H1 (cell line): ENCODE data around the gene BTBD16. TPM values are rescaled to one million over a fixed set of nuclear protein-coding genes. Genes with fewer than 3 reads are reported as not detected.

Source experiments
- CTCF ChIA-PET: fragments of 300-600 bp; sonication (Branson Sonifier 250); formaldehyde crosslinking; loops from one replicate; lab custom pipeline; 2021; ENCODE audit not compliant: partially characterized antibody; lab: Charles Lee
- POLR2A ChIA-PET: fragments of 300-600 bp; sonication (Branson Sonifier 250); formaldehyde crosslinking; loops from one replicate; lab custom pipeline; 2021; ENCODE audit warnings: inconsistent platforms; ENCODE audit not compliant: partially characterized antibody; lab: Charles Lee
- DNase-seq, 2 experiments: peaks; one replicate each; pipeline versions ENCODE4 v3.0.0 to v3.0.0-alpha.2; 2010 to 2022; ENCODE audit warnings: low spot score in 2 of 2, low read depth in 1 of 2, mixed read lengths in 1 of 2
- FAIRE-seq: peaks from 2 replicates; lab custom pipeline; 2011; peaks lifted over from hg19 to GRCh38; lab: Jason Lieb, UNC
- H2AFZ ChIP-seq: 2 replicates; pipeline ENCODE4 v1.8.1; 2012; ENCODE audit warnings: low read length, inconsistent platforms
- H2AK5ac ChIP-seq: 2 replicates; pipeline ENCODE4 v1.6.1; 2013; ENCODE audit warnings: low read depth, low read length
- H2BK120ac ChIP-seq: replicated peaks from 2 replicates; pipeline ENCODE3; 2013; ENCODE audit warnings: low read depth, low read length, inconsistent platforms
- H2BK12ac ChIP-seq: 2 replicates; pipeline ENCODE4 v1.6.1; 2013; ENCODE audit warnings: low read depth, low read length
- H2BK15ac ChIP-seq: 2 replicates; pipeline ENCODE4 v1.6.1; 2013; ENCODE audit warnings: low read length
- H2BK20ac ChIP-seq: 2 replicates; pipeline ENCODE4 v1.6.1; 2013; ENCODE audit warnings: low read length
- H2BK5ac ChIP-seq: 2 replicates; pipeline ENCODE4 v1.6.1; 2013; ENCODE audit warnings: low read depth, low read length
- H3K14ac ChIP-seq: 2 replicates; pipeline ENCODE4 v1.6.1; 2013; ENCODE audit warnings: inconsistent platforms; ENCODE audit not compliant: insufficient read length
- H3K18ac ChIP-seq: 2 replicates; pipeline ENCODE4 v1.6.1; 2013; ENCODE audit warnings: low read length; ENCODE audit errors: extremely low read depth
- H3K23ac ChIP-seq: 2 replicates; pipeline ENCODE4 v1.6.1; 2013; ENCODE audit warnings: inconsistent platforms; ENCODE audit not compliant: insufficient read length
- H3K23me2 ChIP-seq: 2 replicates; pipeline ENCODE4 v1.6.1; 2013; ENCODE audit warnings: low read depth, low read length
- H3K27ac ChIP-seq: 2 replicates; pipeline ENCODE4 v1.6.1; 2011; ENCODE audit warnings: low read depth, low read length, inconsistent platforms
- H3K27me3 ChIP-seq, 4 experiments: replicated peaks in 1 of 4; 1 replicate in 1 of 4; 2 replicates in 3 of 4; pipeline versions ENCODE4 v1.6.1 to v1.8.1; 2011 to 2013; ENCODE audit warnings: low read length in 3 of 4, mild to moderate bottlenecking in 3 of 4, inconsistent platforms in 2 of 4, mixed read lengths in 2 of 4, moderate library complexity in 1 of 4; ENCODE audit not compliant: control insufficient read depth in 3 of 4, insufficient read depth in 3 of 4; ENCODE audit errors: extremely low read depth in 1 of 4
- H3K36me3 ChIP-seq, 4 experiments: 2 replicates each; pipeline versions ENCODE4 v1.6.1 to v1.8.1; 2011 to 2013; ENCODE audit warnings: mild to moderate bottlenecking in 4 of 4, low read length in 3 of 4, moderate library complexity in 2 of 4, control low read depth in 1 of 4, inconsistent platforms in 1 of 4; ENCODE audit not compliant: insufficient read depth in 4 of 4, control insufficient read depth in 2 of 4
- H3K4ac ChIP-seq: replicated peaks from 2 replicates; pipeline ENCODE3; 2013; ENCODE audit warnings: low read length, low read depth, mixed read lengths, inconsistent platforms; ENCODE audit not compliant: insufficient read length
- H3K4me1 ChIP-seq, 4 experiments: replicated peaks in 1 of 4; 1 replicate in 1 of 4; 2 replicates in 3 of 4; pipeline versions ENCODE4 v1.6.1 to v1.8.1; 2011 to 2013; ENCODE audit warnings: low read length in 3 of 4, inconsistent platforms in 2 of 4, mixed read lengths in 1 of 4; ENCODE audit not compliant: insufficient read depth in 4 of 4, control insufficient read depth in 3 of 4
- H3K4me2 ChIP-seq, 2 experiments: 2 replicates each; pipeline versions ENCODE4 v1.6.1 to v1.8.1; 2011 to 2013; ENCODE audit warnings: low read depth in 2 of 2, low read length in 2 of 2, control low read depth in 1 of 2, inconsistent platforms in 1 of 2, mild to moderate bottlenecking in 1 of 2; ENCODE audit not compliant: insufficient read depth in 1 of 2
- H3K4me3 ChIP-seq, 4 experiments: fragments of 200-600, 300-600 bp in 1 of 4; sonication (generic), shearing (Covaris generic), sonication (Bioruptor Twin) in 1 of 4; 2 replicates each; pipeline versions ENCODE4 v1.5.1 to v1.8.1; 2011 to 2016; ENCODE audit warnings: low read length in 4 of 4, low read depth in 3 of 4, control low read depth in 2 of 4, inconsistent platforms in 2 of 4, mild to moderate bottlenecking in 2 of 4, mixed read lengths in 1 of 4, moderate library complexity in 1 of 4; ENCODE audit not compliant: insufficient read depth in 2 of 4; ENCODE audit errors: extremely low read depth in 1 of 4
- H3K56ac ChIP-seq: replicated peaks from 2 replicates; pipeline ENCODE3; 2013; ENCODE audit warnings: low read depth, mild to moderate bottlenecking, mixed read lengths, low read length, inconsistent platforms; ENCODE audit not compliant: insufficient read length
- H3K79me1 ChIP-seq: 2 replicates; pipeline ENCODE4 v1.6.1; 2013; ENCODE audit warnings: low read depth, low read length, control low read depth
- H3K79me2 ChIP-seq, 2 experiments: 2 replicates each; pipeline versions ENCODE4 v1.6.1 to v1.8.1; 2012 to 2013; ENCODE audit warnings: low read length in 2 of 2, mild to moderate bottlenecking in 2 of 2, inconsistent platforms in 1 of 2; ENCODE audit not compliant: insufficient read depth in 2 of 2, control insufficient read depth in 1 of 2
- H3K9ac ChIP-seq, 4 experiments: replicated peaks in 1 of 4; 1 replicate in 1 of 4; 2 replicates in 3 of 4; pipeline versions ENCODE4 v1.6.1 to v1.8.1; 2011 to 2013; ENCODE audit warnings: low read depth in 3 of 4, low read length in 3 of 4, control low read depth in 2 of 4, mild to moderate bottlenecking in 2 of 4, moderate library complexity in 2 of 4, inconsistent platforms in 1 of 4; ENCODE audit errors: extremely low read depth in 1 of 4
- H3K9me3 ChIP-seq, 2 experiments: 2 replicates each; pipeline versions ENCODE4 v1.6.1 to v1.8.1; 2012 to 2013; ENCODE audit warnings: mild to moderate bottlenecking in 2 of 2, moderate library complexity in 2 of 2, control low read depth in 1 of 2, inconsistent platforms in 1 of 2, low read depth in 1 of 2, low read length in 1 of 2, mixed read lengths in 1 of 2; ENCODE audit not compliant: insufficient read depth in 2 of 2
- H4K20me1 ChIP-seq, 2 experiments: replicated peaks in 1 of 2; 2 replicates each; pipeline versions ENCODE3 to v1.8.1; 2011 to 2013; ENCODE audit warnings: inconsistent platforms in 2 of 2, low read length in 2 of 2, mild to moderate bottlenecking in 1 of 2; ENCODE audit not compliant: insufficient read depth in 2 of 2, control insufficient read depth in 1 of 2
- H4K5ac ChIP-seq: 2 replicates; pipeline ENCODE4 v1.6.1; 2013; ENCODE audit warnings: low read length, low read depth, mixed read lengths, inconsistent platforms; ENCODE audit not compliant: insufficient read length
- H4K8ac ChIP-seq: 2 replicates; pipeline ENCODE4 v1.8.0; 2013; ENCODE audit warnings: mild to moderate bottlenecking, moderate library complexity, low read length, inconsistent platforms; ENCODE audit not compliant: insufficient read depth; ENCODE audit errors: extremely low read depth
- H4K91ac ChIP-seq: replicated peaks from 2 replicates; pipeline ENCODE3; 2013; ENCODE audit warnings: low read length, mixed read lengths, inconsistent platforms; ENCODE audit not compliant: insufficient read length
- ATF2 ChIP-seq: IDR thresholded peaks from 2 replicates; pipeline ENCODE4 v1.6.1; 2012; ENCODE audit warnings: low read length, inconsistent platforms
- CBX5 ChIP-seq: fragments of 300-800, 300-1000 bp; sonication (generic); IDR thresholded peaks from 2 replicates; pipeline ENCODE4 v1.7.1; 2016; ENCODE audit warnings: antibody characterized with exemption, low read length, low read depth
- CREB1 ChIP-seq: IDR thresholded peaks from 2 replicates; pipeline ENCODE4 v1.6.1; 2012; ENCODE audit warnings: inconsistent platforms
- EGR1 ChIP-seq: IDR thresholded peaks from 2 replicates; pipeline ENCODE4 v1.6.1; 2011; ENCODE audit warnings: low read depth, low read length, borderline replicate concordance
- HDAC6 ChIP-seq: IDR thresholded peaks from one replicate; pipeline ENCODE4 v1.7.1; 2012; ENCODE audit warnings: low read depth, mild to moderate bottlenecking, inconsistent platforms, low read length, moderate library complexity
- KDM5A ChIP-seq: fragments of 200-600 bp; IDR thresholded peaks from 2 replicates; pipeline ENCODE4 v1.7.1; 2012; ENCODE audit warnings: mild to moderate bottlenecking, low read length, inconsistent platforms, mixed read lengths
- RAD21 ChIP-seq, 2 experiments: IDR thresholded peaks in 1 of 2; conservative IDR thresholded peaks in 1 of 2; 2 replicates each; pipeline ENCODE4 v1.6.1; 2011; ENCODE audit warnings: low read depth in 2 of 2, low read length in 2 of 2, improper control_type of control experiment in 1 of 2, inconsistent platforms in 1 of 2, mild to moderate bottlenecking in 1 of 2, moderate library complexity in 1 of 2
- SAP30 ChIP-seq: fragments of 300-600 bp; sonication (generic); IDR thresholded peaks from 2 replicates; pipeline ENCODE4 v1.7.1; 2012; ENCODE audit warnings: low read length, moderate library complexity, mild to moderate bottlenecking, inconsistent platforms; ENCODE audit not compliant: insufficient read depth, insufficient replicate concordance
- SIN3A ChIP-seq, 2 experiments: IDR thresholded peaks in 1 of 2; conservative IDR thresholded peaks in 1 of 2; 2 replicates each; pipeline ENCODE4 v1.6.1; 2011 to 2012; ENCODE audit warnings: low read length in 2 of 2, improper control_type of control experiment in 1 of 2, low read depth in 1 of 2, mild to moderate bottlenecking in 1 of 2
- SP2 ChIP-seq: IDR thresholded peaks from 2 replicates; pipeline ENCODE4 v1.6.1; 2012; ENCODE audit warnings: mild to moderate bottlenecking, low read length, inconsistent platforms
- SP4 ChIP-seq: IDR thresholded peaks from 2 replicates; pipeline ENCODE4 v1.6.1; 2012; ENCODE audit warnings: low read length, inconsistent platforms
- SUZ12 ChIP-seq: fragments of 200-600 bp; sonication (generic); IDR thresholded peaks from 2 replicates; pipeline ENCODE4 v1.6.1; 2012; ENCODE audit warnings: mild to moderate bottlenecking, inconsistent platforms, low read length, moderate library complexity, mixed read lengths
- ZNF274 ChIP-seq: IDR thresholded peaks from 2 replicates; pipeline ENCODE4 v1.7.0; 2012; ENCODE audit warnings: low read length, borderline replicate concordance; ENCODE audit errors: extremely low read depth
- WGBS, 2 experiments: shearing (Covaris generic) in 1 of 2; methylation state at CpG; one replicate each; pipeline versions ENCODE4 v1.1.6 to v1.1.7; 2013 to 2015; ENCODE audit warnings: low lambda C conversion rate in 2 of 2, mixed read lengths in 2 of 2, inconsistent platforms in 1 of 2, low coverage in 1 of 2, missing lambda C conversion rate in 1 of 2; ENCODE audit not compliant: insufficient replicate concordance in 2 of 2, insufficient coverage in 1 of 2, insufficient read length in 1 of 2; ENCODE audit errors: extremely low coverage in 1 of 2, missing lambda C conversion rate in 1 of 2; 5-methylcytosine and 5-hydroxymethylcytosine counted together
- polyA plus RNA-seq, 7 experiments: library from polyadenylated mRNA; depleted of rRNA in 3 of 7; stranded (reverse) in 5 of 7; unstranded in 2 of 7; fragments of >200 nt in 5 of 7; fragments of 200-250 nt in 2 of 7; gene quantifications; 1 replicate in 5 of 7; 2 replicates in 1 of 7; 4 replicates in 1 of 7; pipeline versions ENCODE4 v1.2.1 to v1.2.3, GENCODE V29; 2011 to 2013; ENCODE audit warnings: missing spikeins in 2 of 7, mixed read lengths in 2 of 7
- total RNA-seq: library from RNA; stranded (reverse); fragmentation: NEBNext Ultra II Directional; extraction: Animal tissue kit (Norgen Biotek cat#: 25700); gene quantifications from 2 replicates; pipeline ENCODE4 v1.2.1, GENCODE V29; 2021

BTBD16 gene
- total and polyA plus RNA-seq, 2 of the 8 experiments (the other 6 are each of a cell fraction or from before 2014, with no cell fraction given), result 0.05 TPM; not detected in 1

- H4K91ac ChIP-seq, result no peak overlapping the region
- no peak overlapping the region for H2BK5ac ChIP-seq
- no peak overlapping the region for H3K4ac ChIP-seq
- H3K14ac ChIP-seq, result no peak overlapping the region
- no peak overlapping the region for H3K23ac ChIP-seq
- H4K8ac ChIP-seq, result no peak overlapping the region
- H3K27ac ChIP-seq, result no peak overlapping the region
- no peaks in the 10 kb centered on the region for H3K23me2 ChIP-seq
- H3K27me3 ChIP-seq, result no peaks in the 10 kb centered on the region
- no peak overlapping the region for H2BK15ac ChIP-seq
- no peak overlapping the region for H2BK12ac ChIP-seq
- no peaks in the 10 kb centered on the region for H4K20me1 ChIP-seq
- no peaks in the 10 kb centered on the region for H3K9me3 ChIP-seq
- no peak overlapping the region for H3K4me3 ChIP-seq
- no peak overlapping the region for H2BK20ac ChIP-seq
- no peaks in the 10 kb centered on the region for H3K79me2 ChIP-seq
- H3K9ac ChIP-seq, result no peak overlapping the region
- FAIRE-seq (no peak), DNase-seq (no peak)
- no peak overlapping the region for H2BK120ac ChIP-seq
- WGBS, 2 experiments, result 91% methylated on average over 3 of the region's 3 CpGs; no CpG with 5 or more reads in 1 of the 2 experiments
- H3K36me3 ChIP-seq, result no peaks in the 10 kb centered on the region
- no peak overlapping the region; the same call in 1 of the 2 replicates for H2AFZ ChIP-seq
- POLR2A ChIA-PET, result no interaction called here
- H3K18ac ChIP-seq, result no peak overlapping the region
- no peak overlapping the region for H4K5ac ChIP-seq
- no peak overlapping the region for H2AK5ac ChIP-seq
- H3K4me2 ChIP-seq, result no peak overlapping the region
- H3K79me1 ChIP-seq, result no peaks in the 10 kb centered on the region
- CTCF ChIA-PET, result interaction anchor here (0.7 kb wide), 1 partner anchor 169 kb away, joined by 3 read pairs; no protein-coding TSS in a partner anchor
- no peak overlapping the region for H3K56ac ChIP-seq
- H3K4me1 ChIP-seq, result peaks cover under 1 to 6% (median 3%) of the 10 kb centered on the region in 4 experiments; a peak in 6 of 7 replicates
- TF ChIP-seq RAD21 (IDR thresholded peaks at IDR 0.05 in 1 of 2, conservative IDR thresholded peaks at IDR 0.05 in 1 of 2; ENCODE audit: low read depth in 2 of 2, low read length in 2 of 2), result no peak
- TF ChIP-seq EGR1, result no peak
- TF ChIP-seq SIN3A (conservative IDR thresholded peaks at IDR 0.05 in 1 of 2, IDR thresholded peaks at IDR 0.05 in 1 of 2; ENCODE audit: low read depth in 1 of 2, low read length in 2 of 2), result no peak
- no peak for TF ChIP-seq SUZ12
- no peak for TF ChIP-seq HDAC6
- TF ChIP-seq ATF2, result no peak
- no peak for TF ChIP-seq SAP30
- no peak for TF ChIP-seq SP2
- no peak for TF ChIP-seq KDM5A
- TF ChIP-seq ZNF274, result no peak
- TF ChIP-seq CBX5, result no peak
- TF ChIP-seq CREB1, result no peak
- no peak for TF ChIP-seq SP4
These were observed 65.9 kb downstream of the BTBD16 start for GRCh38 chr10:122336961-122337360.
